Natural killer cell (primary cell): Measurements from ENCODE around the gene SYNPO. TPM values are rescaled to one million over a fixed set of nuclear protein-coding genes. Genes with fewer than 3 reads are reported as not detected.

Experiments
- ATAC-seq, 3 donors: fragments of 150-1000 bp in 2 of 3; fragments of 200-7000 bp in 1 of 3; cut with Tn5 transposase; 1 replicate in 1 of 3; 2 replicates in 2 of 3; pipeline ENCODE4 v1.10.0; 2021; ENCODE audit warnings: mild to moderate bottlenecking in 2 of 3, moderate library complexity in 2 of 3
- DNase-seq, 2 donors: peaks; one replicate each; pipeline versions ENCODE4 v3.0.0 to v3.0.0-alpha.2; 2013 to 2021; ENCODE audit warnings: mixed read lengths in 1 of 2
- H3K27ac ChIP-seq: one replicate; pipeline ENCODE4 v1.5.1; 2013; ENCODE audit warnings: mild to moderate bottlenecking, low read length
- H3K27me3 ChIP-seq: one replicate; pipeline ENCODE4 v1.6.1; 2013; ENCODE audit warnings: low read length; ENCODE audit not compliant: control insufficient read depth, insufficient read depth
- H3K36me3 ChIP-seq: one replicate; pipeline ENCODE4 v1.6.1; 2013; ENCODE audit warnings: low read length; ENCODE audit not compliant: control insufficient read depth, insufficient read depth
- H3K4me1 ChIP-seq: one replicate; pipeline ENCODE4 v1.6.1; 2013; ENCODE audit warnings: low read length; ENCODE audit not compliant: control insufficient read depth, insufficient read depth
- H3K4me3 ChIP-seq: one replicate; pipeline ENCODE4 v1.5.1; 2013; ENCODE audit warnings: low read length
- H3K9me3 ChIP-seq: one replicate; pipeline ENCODE4 v1.6.1; 2013; ENCODE audit warnings: low read length; ENCODE audit not compliant: control insufficient read depth, insufficient read depth
- H3K27ac Mint-ChIP-seq, 2 donors: one replicate each; pipeline ENCODE4 v1.8.0; 2022; ENCODE audit warnings: mild to moderate bottlenecking in 2 of 2, mixed read lengths in 2 of 2, moderate library complexity in 1 of 2
- H3K27me3 Mint-ChIP-seq, 2 donors: one replicate each; pipeline ENCODE4 v1.8.0; 2022; ENCODE audit warnings: low read depth in 2 of 2, mixed read lengths in 2 of 2
- H3K36me3 Mint-ChIP-seq: one replicate; pipeline ENCODE4 v1.8.0; 2022; ENCODE audit warnings: mixed read lengths
- H3K4me1 Mint-ChIP-seq, 2 donors: one replicate each; pipeline ENCODE4 v1.8.0; 2022; ENCODE audit warnings: mixed read lengths in 2 of 2
- H3K4me3 Mint-ChIP-seq: one replicate; pipeline ENCODE4 v1.8.0; 2022; ENCODE audit warnings: mild to moderate bottlenecking, moderate library complexity, mixed read lengths
- H3K9me3 Mint-ChIP-seq, 2 donors: one replicate each; pipeline ENCODE4 v1.8.0; 2022; ENCODE audit warnings: mixed read lengths in 2 of 2
- CTCF ChIP-seq: fragments of 200-600 bp; IDR thresholded peaks from one replicate; pipeline ENCODE4 v1.8.0; 2022; ENCODE audit warnings: antibody characterized with exemption
- WGBS: methylation state at CpG from one replicate; pipeline ENCODE4 v1.1.7; 2013; ENCODE audit warnings: missing lambda C conversion rate; ENCODE audit not compliant: insufficient coverage; 5-methylcytosine and 5-hydroxymethylcytosine counted together
- intact Hi-C: fragments of 100-400 bp; cut with micrococcal nuclease; formaldehyde crosslinking; loops from one replicate; pipeline ENCODE4 v1.14.2; 2022
- total RNA-seq, 4 donors: library from RNA; stranded (reverse); fragments of 120-200 nt in 1 of 4; gene quantifications; one replicate each; pipeline versions ENCODE4 v1.2.3 to v1.2.4, GENCODE V29; 2013 to 2022

SYNPO gene
- under 1 TPM in 2 of 3 donors, not detected in 1; 0.16 to 0.48 TPM for total RNA-seq
- total RNA-seq (2013) = 2.7 TPM

GRCh38 chr5:150640311-150641005 lies at the start of gene SYNPO:
Gene SYNPO (plus strand): TSS chr5:150640660. CDS start chr5:150648276, 7,616 bp downstream.
- ATAC-seq = no peak
- H3K4me3 ChIP-seq = no peak within 1 kb of the TSS
- 84% methylated on average over 14 of the region's 14 CpGs for WGBS
- Mint-ChIP-seq H3K4me3 (no peak within 1 kb of the TSS), H3K9me3 (no peaks in the 10 kb centered on the region), H3K36me3 (no peaks in the 10 kb centered on the region), H3K27me3 (peaks cover 8 to 29% of the 10 kb centered on the region in 2 donors), H3K4me1 (no peaks in the 10 kb centered on the region), H3K27ac (no peak within 1 kb of the TSS)
- H3K27me3 ChIP-seq = no peaks in the 10 kb centered on the region
- H3K9me3 ChIP-seq = no peaks in the 10 kb centered on the region
- TF ChIP-seq CTCF = no peak
- H3K4me1 ChIP-seq = no peaks in the 10 kb centered on the region
- no peak within 1 kb of the TSS for H3K27ac ChIP-seq
- H3K36me3 ChIP-seq = no peaks in the 10 kb centered on the region
- no peak for DNase-seq
- intact Hi-C loops = no loop called here

- no peak overlapping the region for H3K27ac Mint-ChIP-seq
- no peak for DNase-seq
- 93% methylated on average over 12 of the region's 12 CpGs for WGBS
- H3K27ac ChIP-seq = no peak overlapping the region
- intact Hi-C loops = no loop called here
- no peak overlapping the region for H3K4me3 Mint-ChIP-seq
- H3K4me1 Mint-ChIP-seq = no peaks in the 10 kb centered on the region
- no peaks in the 10 kb centered on the region for H3K27me3 ChIP-seq
- no peaks in the 10 kb centered on the region for H3K36me3 Mint-ChIP-seq
- no peaks in the 10 kb centered on the region for H3K36me3 ChIP-seq
- no peak overlapping the region for H3K4me3 ChIP-seq
- no peaks in the 10 kb centered on the region for H3K4me1 ChIP-seq
- no peaks in the 10 kb centered on the region for H3K9me3 ChIP-seq
- TF ChIP-seq CTCF = no peak
- H3K9me3 Mint-ChIP-seq = no peaks in the 10 kb centered on the region
- ATAC-seq = no peak
- peaks cover 0 to 4% of the 10 kb centered on the region in 2 donors for H3K27me3 Mint-ChIP-seq
Measured at GRCh38 chr5:150590979-150591695, 49.3 kb upstream of the SYNPO start.

- Mint-ChIP-seq H3K9me3 (no peaks in the 10 kb centered on the region), H3K27ac (no peak overlapping the region), H3K27me3 (peaks cover 0 to 4% of the 10 kb centered on the region in 2 donors), H3K4me1 (no peaks in the 10 kb centered on the region), H3K4me3 (no peak overlapping the region), H3K36me3 (no peaks in the 10 kb centered on the region)
- Histone ChIP-seq H3K27ac (no peak overlapping the region), H3K27me3 (no peaks in the 10 kb centered on the region), H3K9me3 (no peaks in the 10 kb centered on the region), H3K36me3 (no peaks in the 10 kb centered on the region), H3K4me3 (no peak overlapping the region), H3K4me1 (no peaks in the 10 kb centered on the region)
- DNase-seq = no peak
- no peak for ATAC-seq
- 79% methylated on average over 3 of the region's 4 CpGs for WGBS
- TF ChIP-seq CTCF = no peak
- intact Hi-C loops = no loop called here
Measured at GRCh38 chr5:150593593-150593992, 46.9 kb upstream of the SYNPO start.
